OCI-LY3 (cell line): ENCODE data around the gene PTPRT.

Experiments
- H2AFZ ChIP-seq: fragments of 200-600, 300-600 bp; shearing (Covaris generic); 2 replicates; pipeline ENCODE4 v1.6.0; 2014; ENCODE audit warnings: antibody characterized with exemption, low read depth, low read length
- H3K27ac ChIP-seq: fragments of 200-600, 300-600 bp; sonication (generic); 2 replicates; pipeline ENCODE4 v1.5.1; 2014; ENCODE audit warnings: mild to moderate bottlenecking, low read length, moderate library complexity, mixed read lengths
- H3K27me3 ChIP-seq: fragments of 200-600, 300-600 bp; sonication (generic); 2 replicates; pipeline ENCODE4 v1.6.1; 2014; ENCODE audit warnings: low read depth, low read length, mixed read lengths
- H3K36me3 ChIP-seq: fragments of 200-600, 300-600 bp; sonication (generic); replicated peaks from 2 replicates; pipeline ENCODE3; 2014; ENCODE audit warnings: low read depth, low read length, mixed read lengths
- H3K4me1 ChIP-seq: fragments of 300-600, 200-600 bp; sonication (generic); 2 replicates; pipeline ENCODE4 v1.6.1; 2014; ENCODE audit warnings: low read length, mixed read lengths
- H3K4me2 ChIP-seq: fragments of 200-600, 300-600 bp; sonication (generic); 2 replicates; pipeline ENCODE4 v1.6.1; 2014; ENCODE audit warnings: low read length, mixed read lengths
- H3K4me3 ChIP-seq: fragments of 300-600, 200-600 bp; sonication (generic); 2 replicates; pipeline ENCODE4 v1.5.1; 2014; ENCODE audit warnings: antibody characterized with exemption, mild to moderate bottlenecking, low read length, moderate library complexity
- H3K79me2 ChIP-seq: fragments of 300-600, 200-600 bp; shearing (Covaris generic); 2 replicates; pipeline ENCODE4 v1.6.1; 2014; ENCODE audit warnings: mild to moderate bottlenecking, low read length, mixed read lengths
- H3K9ac ChIP-seq: fragments of 300-600, 200-600 bp; shearing (Covaris generic); 2 replicates; pipeline ENCODE4 v1.6.0; 2014; ENCODE audit warnings: mild to moderate bottlenecking, low read length, moderate library complexity
- H3K9me3 ChIP-seq: fragments of 200-600, 300-600 bp; shearing (Covaris generic); 2 replicates; pipeline ENCODE4 v1.6.1; 2014; ENCODE audit warnings: low read length, mixed read lengths; ENCODE audit not compliant: insufficient read depth
- H4K20me1 ChIP-seq: fragments of 200-600, 300-600 bp; sonication (generic); 2 replicates; pipeline ENCODE4 v1.6.1; 2016; ENCODE audit warnings: low read length, mixed read lengths; ENCODE audit not compliant: insufficient read depth
- EZH2phosphoT487 ChIP-seq: fragments of 200-600 bp; shearing (Covaris generic); IDR thresholded peaks from 2 replicates; pipeline ENCODE4 v1.6.1; 2018; ENCODE audit warnings: antibody characterized with exemption, mixed run types, low read depth
- TF ChIP-seq, protein P1 (sequence below): fragments of 200-600, 300-600 bp; sonication (generic); IDR thresholded peaks from 2 replicates; pipeline ENCODE4 v1.5.1; 2014; ENCODE audit warnings: antibody characterized with exemption, low read length, low read depth

The PTPRT gene

DNA sequence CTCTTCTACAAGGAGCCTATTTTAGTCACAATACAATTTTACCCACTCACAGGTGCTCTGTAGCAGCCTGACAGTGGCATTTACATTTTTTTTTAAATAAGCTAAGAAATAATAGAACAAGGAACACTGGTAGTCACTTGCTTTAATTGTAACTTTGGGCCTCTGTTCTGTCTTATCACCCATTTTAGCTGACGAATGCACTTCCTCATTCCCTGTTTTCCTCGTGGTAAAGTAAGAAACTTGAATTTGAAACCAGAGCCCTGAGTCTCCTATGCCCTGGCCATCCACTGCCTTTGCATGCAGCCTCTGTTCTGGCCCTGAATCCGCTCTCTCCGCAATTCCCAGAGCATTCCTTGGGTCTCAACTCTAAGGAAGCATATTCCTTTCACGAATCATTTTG is 550.6 kb downstream of the PTPRT start:
- Histone ChIP-seq H3K4me2 (no peak overlapping the region), H3K36me3 (no peaks in the 10 kb centered on the region), H3K9me3 (peaks cover 4% of the 10 kb centered on the region; the same call in 1 of the 2 replicates), H3K79me2 (no peaks in the 10 kb centered on the region), H3K27ac (no peak overlapping the region), H3K27me3 (no peaks in the 10 kb centered on the region), H4K20me1 (no peaks in the 10 kb centered on the region), H2AFZ (no peak overlapping the region), H3K4me3 (no peak overlapping the region), H3K9ac (no peak overlapping the region), H3K4me1 (no peaks in the 10 kb centered on the region)
- TF ChIP-seq, protein P1, sequence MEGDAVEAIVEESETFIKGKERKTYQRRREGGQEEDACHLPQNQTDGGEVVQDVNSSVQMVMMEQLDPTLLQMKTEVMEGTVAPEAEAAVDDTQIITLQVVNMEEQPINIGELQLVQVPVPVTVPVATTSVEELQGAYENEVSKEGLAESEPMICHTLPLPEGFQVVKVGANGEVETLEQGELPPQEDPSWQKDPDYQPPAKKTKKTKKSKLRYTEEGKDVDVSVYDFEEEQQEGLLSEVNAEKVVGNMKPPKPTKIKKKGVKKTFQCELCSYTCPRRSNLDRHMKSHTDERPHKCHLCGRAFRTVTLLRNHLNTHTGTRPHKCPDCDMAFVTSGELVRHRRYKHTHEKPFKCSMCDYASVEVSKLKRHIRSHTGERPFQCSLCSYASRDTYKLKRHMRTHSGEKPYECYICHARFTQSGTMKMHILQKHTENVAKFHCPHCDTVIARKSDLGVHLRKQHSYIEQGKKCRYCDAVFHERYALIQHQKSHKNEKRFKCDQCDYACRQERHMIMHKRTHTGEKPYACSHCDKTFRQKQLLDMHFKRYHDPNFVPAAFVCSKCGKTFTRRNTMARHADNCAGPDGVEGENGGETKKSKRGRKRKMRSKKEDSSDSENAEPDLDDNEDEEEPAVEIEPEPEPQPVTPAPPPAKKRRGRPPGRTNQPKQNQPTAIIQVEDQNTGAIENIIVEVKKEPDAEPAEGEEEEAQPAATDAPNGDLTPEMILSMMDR = no peak
- TF ChIP-seq EZH2phosphoT487 = no peak

DNA sequence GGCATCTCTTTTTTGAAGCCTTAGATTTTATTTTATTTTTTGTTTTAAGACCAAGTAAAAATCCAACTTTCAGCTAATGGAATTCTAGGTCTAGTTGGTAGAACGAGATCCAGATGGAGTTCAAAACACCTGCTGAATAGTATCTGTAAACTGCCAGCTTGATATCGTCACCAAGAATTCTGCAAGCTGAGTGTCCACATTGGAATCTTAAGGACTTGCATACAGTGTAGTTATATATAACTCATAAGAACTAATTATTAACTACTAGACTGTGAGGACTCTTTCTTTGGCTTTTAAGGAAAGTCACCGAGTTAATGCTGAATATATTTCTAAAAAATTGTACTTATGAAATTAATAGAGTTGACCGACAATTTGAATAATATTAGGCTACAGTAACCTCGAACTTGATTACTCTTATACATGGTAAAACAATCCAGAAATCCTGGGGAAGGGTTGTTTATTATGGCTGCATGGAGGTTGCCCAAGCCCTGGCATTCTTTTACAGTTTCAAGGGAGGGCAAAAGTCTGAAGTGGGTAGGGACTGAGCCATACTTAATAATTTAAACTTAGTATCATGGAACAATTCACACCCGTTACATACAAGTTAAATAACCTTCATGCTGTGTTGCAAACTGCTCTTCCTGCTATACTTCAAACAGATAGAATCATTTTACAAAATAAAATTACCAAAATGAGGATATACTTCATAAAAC is 553.9 kb downstream of the PTPRT start:
- no peak overlapping the region for H3K27ac ChIP-seq
- no peaks in the 10 kb centered on the region for H3K4me1 ChIP-seq
- H3K79me2 ChIP-seq = no peaks in the 10 kb centered on the region
- no peak overlapping the region for H3K4me2 ChIP-seq
- H3K9me3 ChIP-seq = peaks cover 2% of the 10 kb centered on the region; the same call in 1 of the 2 replicates
- no peak overlapping the region for H2AFZ ChIP-seq
- no peak overlapping the region for H3K4me3 ChIP-seq
- no peaks in the 10 kb centered on the region for H3K36me3 ChIP-seq
- H3K9ac ChIP-seq = no peak overlapping the region
- no peaks in the 10 kb centered on the region for H3K27me3 ChIP-seq
- TF ChIP-seq, protein P1 = no peak
- TF ChIP-seq EZH2phosphoT487 = no peak
- H4K20me1 ChIP-seq = no peaks in the 10 kb centered on the region

DNA sequence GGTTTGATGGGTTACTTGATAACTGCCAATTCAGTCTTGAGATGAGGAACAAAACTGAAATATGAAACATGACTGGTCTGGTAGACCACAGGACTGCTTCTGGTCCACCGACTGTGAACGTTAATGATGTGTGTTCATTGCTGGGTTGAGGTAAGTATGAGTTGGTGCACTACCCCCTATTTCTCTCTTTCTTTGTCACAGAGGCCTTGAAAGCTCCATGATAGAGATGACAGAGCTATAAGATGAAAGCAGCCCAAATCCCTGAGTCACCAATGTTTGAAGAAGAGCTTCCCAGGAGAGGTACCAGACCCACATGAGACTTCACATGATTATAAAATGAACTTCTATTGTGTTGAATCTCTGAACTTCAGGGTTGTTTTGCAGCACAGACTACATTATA is 555.5 kb downstream of the PTPRT start:
- H3K4me1 ChIP-seq = no peaks in the 10 kb centered on the region
- no peak overlapping the region for H3K4me3 ChIP-seq
- no peaks in the 10 kb centered on the region for H3K27me3 ChIP-seq
- H3K4me2 ChIP-seq = no peak overlapping the region
- no peaks in the 10 kb centered on the region for H3K79me2 ChIP-seq
- H4K20me1 ChIP-seq = no peaks in the 10 kb centered on the region
- no peak overlapping the region for H3K27ac ChIP-seq
- TF ChIP-seq, protein P1 = no peak
- no peak for TF ChIP-seq EZH2phosphoT487
- H3K9ac ChIP-seq = no peak overlapping the region
- H3K9me3 ChIP-seq = no peaks in the 10 kb centered on the region
- no peak overlapping the region for H2AFZ ChIP-seq
- no peaks in the 10 kb centered on the region for H3K36me3 ChIP-seq

DNA sequence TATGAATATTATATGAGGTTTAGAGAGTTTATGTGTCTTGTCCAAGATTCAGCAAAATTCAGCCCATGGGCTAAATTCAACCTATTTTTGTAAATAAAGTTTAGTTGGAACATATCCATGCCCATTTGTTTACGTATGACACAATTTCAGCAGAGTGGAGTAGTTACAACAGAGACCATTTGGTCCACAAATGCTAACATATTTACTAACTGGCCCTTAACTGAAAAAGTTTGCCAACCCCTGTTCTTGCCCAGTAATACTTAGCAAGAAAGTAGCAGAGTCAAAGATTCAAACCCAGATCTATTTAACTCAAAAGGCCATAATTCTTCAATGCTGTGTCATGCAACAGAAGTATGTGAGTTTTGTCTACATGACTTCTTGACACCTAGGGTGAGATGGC is 561.0 kb downstream of the PTPRT start:
- H3K36me3 ChIP-seq = no peaks in the 10 kb centered on the region
- no peak overlapping the region for H3K4me2 ChIP-seq
- H3K27ac ChIP-seq = no peak overlapping the region
- H3K4me1 ChIP-seq = no peaks in the 10 kb centered on the region
- H4K20me1 ChIP-seq = no peaks in the 10 kb centered on the region
- H3K27me3 ChIP-seq = no peaks in the 10 kb centered on the region; the same call in 1 of the 2 replicates
- H3K4me3 ChIP-seq = no peak overlapping the region
- TF ChIP-seq EZH2phosphoT487 = no peak
- TF ChIP-seq, protein P1 = no peak
- no peak overlapping the region for H3K9ac ChIP-seq
- H2AFZ ChIP-seq = no peak overlapping the region
- no peaks in the 10 kb centered on the region for H3K9me3 ChIP-seq
- H3K79me2 ChIP-seq = no peaks in the 10 kb centered on the region
